Ovary (tissue), 3 donors: Measurements from ENCODE around the gene MAPK8IP2.
"Not testable (repeated sequence)": the region's sequence is repeated elsewhere in the genome, so short reads cannot be mapped to it uniquely, and the experiment has no call there.

ENCODE experiments used
- POLR2A ChIP-seq: fragments of 450-650 bp; IDR thresholded peaks from one replicate; pipeline ENCODE4 v1.6.1; 2017; ENCODE audit warnings: antibody characterized with exemption, mild to moderate bottlenecking, moderate library complexity
- TF ChIP-seq, protein P1 (sequence below), 3 donors: fragments of 450-650 bp in 2 of 3; fragments of 200-600 bp in 1 of 3; IDR thresholded peaks; one replicate each; pipeline versions ENCODE4 v1.5.1 to v1.8.0; 2016 to 2022; ENCODE audit warnings: antibody characterized with exemption in 3 of 3, mild to moderate bottlenecking in 1 of 3
- donor health status: DM: no; HTN: no; CAD: no.

- TF ChIP-seq, protein P1, sequence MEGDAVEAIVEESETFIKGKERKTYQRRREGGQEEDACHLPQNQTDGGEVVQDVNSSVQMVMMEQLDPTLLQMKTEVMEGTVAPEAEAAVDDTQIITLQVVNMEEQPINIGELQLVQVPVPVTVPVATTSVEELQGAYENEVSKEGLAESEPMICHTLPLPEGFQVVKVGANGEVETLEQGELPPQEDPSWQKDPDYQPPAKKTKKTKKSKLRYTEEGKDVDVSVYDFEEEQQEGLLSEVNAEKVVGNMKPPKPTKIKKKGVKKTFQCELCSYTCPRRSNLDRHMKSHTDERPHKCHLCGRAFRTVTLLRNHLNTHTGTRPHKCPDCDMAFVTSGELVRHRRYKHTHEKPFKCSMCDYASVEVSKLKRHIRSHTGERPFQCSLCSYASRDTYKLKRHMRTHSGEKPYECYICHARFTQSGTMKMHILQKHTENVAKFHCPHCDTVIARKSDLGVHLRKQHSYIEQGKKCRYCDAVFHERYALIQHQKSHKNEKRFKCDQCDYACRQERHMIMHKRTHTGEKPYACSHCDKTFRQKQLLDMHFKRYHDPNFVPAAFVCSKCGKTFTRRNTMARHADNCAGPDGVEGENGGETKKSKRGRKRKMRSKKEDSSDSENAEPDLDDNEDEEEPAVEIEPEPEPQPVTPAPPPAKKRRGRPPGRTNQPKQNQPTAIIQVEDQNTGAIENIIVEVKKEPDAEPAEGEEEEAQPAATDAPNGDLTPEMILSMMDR (IDR thresholded peaks at IDR 0.05): not testable (repeated sequence)
- not testable (repeated sequence) for TF ChIP-seq POLR2A
These were observed 7.7 kb downstream of the MAPK8IP2 start for GRCh38 chr22:50608058-50608840.
